Left forelimb (tissue), 1 donor: ENCODE results near the gene GREM1.

ENCODE experiments used
- DNase-seq: peaks from one replicate; pipeline ENCODE4 v3.0.0-alpha.2; 2018; ENCODE audit warnings: low spot score

GREM1 gene

DNA sequence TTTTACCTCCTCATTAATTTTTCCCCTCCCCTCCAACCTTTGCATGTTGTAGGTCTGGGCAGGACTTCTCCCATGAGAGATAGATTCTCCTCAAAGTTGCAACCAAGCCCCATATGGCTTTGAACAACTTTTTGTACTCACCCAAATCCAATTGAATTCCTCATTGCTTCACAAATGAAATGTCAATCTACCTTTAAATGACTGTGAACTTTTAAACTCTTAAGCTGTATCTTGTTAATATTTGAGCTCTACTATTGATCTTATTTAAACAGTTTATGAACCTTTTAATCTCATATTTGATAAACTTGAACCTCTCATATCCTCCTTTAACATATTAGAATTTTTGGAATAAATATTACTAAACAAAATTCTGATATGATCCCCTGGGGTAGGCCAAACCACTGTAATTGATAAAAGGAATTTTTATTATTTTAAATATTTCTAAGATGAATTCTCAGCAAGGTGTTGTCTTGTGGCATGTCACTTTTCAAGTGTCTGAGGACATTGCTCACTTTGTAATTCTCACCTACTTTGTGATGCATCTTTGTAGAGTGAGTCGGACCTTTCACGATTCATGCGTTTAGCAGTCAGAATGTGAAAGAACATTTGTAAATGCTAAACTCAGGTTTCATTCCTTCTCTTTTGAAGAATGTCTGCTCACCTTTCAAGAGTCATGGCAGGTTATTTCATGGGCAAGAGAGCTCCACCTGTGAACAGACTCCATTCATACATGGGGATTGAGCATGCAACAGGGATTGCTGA, 23.4 kb upstream of the GREM1 start:
- no peak for DNase-seq

DNA sequence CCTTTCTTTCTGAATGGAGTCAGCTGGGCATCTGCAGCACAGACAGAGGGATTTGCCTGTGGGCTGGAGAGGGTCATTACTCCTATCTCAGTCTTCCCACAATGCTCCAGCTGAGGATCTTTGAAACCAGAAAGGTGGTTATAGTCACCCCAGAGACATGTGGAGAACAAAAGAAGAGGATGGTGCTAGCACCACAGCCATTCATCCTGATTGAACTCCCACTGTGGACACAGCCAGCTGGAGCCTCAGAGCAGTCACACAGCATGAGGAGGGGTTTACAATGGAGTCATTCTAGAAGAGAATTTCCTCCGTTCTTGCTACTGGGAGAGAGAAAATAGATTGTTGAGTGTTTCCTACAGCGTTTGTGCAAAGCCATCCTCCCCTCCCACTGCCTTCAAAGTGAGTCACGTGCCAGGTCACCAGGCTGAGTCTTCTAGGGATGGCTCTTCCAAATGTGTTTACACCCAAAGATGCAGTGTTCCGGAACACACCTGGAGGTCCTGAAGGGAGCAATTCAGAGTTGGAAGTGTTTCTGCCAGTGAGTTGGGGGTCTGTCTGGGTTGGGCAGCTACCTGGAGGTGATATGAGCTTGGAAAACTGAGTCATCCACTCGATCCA, 18.9 kb upstream of the GREM1 start:
- DNase-seq: no peak

DNA sequence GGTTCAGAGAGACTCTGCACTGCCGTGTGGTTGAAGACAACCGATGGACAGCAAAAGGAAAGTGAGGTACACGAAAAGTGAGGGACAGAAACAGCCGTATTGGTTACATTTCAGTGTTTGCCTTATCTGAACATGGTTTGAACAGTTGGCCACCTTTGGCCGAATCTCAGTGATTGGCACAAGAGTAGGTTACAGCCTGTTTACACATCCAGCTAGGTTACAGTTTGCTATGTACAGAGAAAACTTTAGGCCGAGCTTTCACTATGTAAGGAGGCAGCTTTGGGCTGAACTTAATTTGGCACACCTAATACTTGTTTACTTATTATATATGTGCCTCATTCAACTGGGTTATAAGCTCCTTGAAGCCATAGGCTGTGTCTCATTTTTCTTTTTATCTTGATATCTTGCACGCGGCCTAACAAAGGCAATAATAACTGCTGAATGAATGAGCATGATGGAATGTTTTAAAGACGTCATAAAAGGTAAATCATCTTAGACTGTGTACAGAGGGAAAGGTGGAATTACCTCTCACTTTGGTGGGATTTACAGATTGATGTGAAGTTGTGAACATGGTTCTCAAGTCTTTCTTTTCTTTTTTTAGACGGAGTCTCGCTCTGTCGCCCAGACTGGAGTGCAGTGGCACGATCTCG, 17.2 kb upstream of the GREM1 start:
- DNase-seq: no peak

DNA sequence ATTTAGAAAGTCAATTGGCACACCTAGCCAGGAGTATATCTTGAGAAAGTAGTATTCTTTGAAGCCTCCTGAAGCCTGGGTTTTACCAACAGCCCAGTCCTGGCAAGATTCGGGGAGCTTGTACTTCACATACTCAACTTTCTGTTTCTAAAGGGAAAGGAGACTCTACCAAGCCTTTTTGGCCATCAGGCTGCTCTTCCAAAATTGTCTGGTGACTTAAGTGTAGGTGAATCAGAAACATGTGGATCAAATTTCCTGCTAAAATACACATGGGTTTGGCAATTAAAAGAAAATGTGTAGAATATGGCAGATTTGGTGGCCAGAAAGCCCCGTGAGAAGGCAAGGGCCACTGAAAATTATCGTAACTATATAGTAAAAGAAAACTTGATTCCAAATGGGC, 15.9 kb upstream of the GREM1 start:
- DNase-seq: no peak

DNA sequence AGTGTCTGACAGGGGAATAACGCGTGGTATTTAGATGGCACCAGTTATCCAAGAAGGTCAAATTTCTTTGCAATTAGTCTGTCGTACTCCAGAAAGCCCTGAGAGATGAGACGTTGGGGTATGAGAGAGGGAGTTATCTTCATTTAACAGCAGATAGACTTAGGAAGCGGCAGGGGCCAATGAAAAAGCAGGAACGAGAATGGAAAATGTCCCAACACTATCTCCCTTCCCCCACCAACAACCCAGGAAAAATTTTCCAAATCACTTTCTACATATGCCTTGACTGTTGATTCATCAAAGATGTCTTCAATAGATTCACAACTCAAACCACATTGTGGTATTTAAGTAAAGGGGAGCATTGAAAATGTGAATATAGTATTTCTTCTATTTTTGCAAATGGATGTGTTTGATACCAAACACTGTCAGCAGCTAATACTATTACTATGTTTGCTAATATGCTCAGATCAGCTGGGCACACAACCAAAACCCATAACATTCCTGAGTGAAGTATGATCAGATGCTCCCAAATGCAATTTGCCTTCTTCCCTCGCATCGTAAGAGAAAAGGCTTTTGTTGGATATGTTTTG, 13.3 kb upstream of the GREM1 start:
- DNase-seq: no peak

DNA sequence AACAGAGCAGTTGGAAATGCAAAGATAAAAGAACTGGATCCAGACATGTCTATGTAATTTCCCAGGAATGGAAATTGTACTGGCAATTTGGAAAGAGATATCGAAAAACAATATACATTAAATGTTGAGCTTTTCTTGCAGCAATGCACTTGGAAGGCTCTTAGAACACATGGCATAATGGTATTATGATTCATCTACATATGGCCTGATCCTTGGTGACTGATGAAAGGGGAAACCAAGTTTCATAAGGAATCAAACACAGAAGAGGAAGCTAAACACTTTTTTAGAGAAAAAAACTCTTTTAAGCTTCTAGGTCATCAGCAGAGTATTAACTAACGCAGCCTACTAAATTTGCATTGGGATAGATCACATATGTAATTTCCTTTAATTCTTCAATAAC, 12.4 kb upstream of the GREM1 start:
- DNase-seq: no peak

DNA sequence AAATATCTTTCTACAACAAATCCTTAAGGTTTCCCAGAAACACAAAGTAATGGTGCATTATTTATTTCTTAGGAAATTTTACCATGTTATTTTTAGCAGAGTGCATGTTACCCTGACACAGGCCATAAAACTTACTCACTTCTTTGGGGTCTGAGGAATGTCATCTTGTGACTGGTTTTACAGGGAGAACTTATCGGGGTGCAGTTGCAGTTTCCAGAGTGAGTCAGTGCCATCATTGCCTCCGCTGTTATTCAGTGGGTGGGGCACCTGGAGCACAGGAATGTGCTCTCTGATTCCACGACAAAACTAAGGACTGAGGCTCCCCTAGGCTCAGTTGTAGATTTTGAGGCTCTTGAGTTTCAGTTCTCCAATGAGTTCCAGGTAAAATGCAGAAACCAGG, 11.1 kb upstream of the GREM1 start:
- no peak for DNase-seq

DNA sequence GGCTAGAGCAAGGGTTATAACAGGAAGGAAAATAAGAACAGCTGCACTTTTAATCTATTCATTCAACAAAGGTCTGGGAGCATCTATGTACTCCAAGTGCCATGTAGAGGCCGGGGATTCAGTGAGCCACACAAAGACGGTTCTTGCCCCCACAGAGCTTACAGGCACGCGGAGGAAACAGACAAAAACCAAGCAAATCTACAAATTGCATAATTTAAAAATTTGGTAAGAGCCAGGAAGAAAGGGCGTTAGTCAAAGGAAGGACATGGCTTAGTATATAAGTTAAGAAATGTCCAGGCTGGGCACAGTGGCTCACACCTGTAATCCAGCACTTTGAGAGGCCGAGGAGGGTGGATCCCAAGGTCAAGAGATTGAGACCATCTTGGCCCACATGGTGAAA, 10.4 kb upstream of the GREM1 start:
- no peak for DNase-seq

DNA sequence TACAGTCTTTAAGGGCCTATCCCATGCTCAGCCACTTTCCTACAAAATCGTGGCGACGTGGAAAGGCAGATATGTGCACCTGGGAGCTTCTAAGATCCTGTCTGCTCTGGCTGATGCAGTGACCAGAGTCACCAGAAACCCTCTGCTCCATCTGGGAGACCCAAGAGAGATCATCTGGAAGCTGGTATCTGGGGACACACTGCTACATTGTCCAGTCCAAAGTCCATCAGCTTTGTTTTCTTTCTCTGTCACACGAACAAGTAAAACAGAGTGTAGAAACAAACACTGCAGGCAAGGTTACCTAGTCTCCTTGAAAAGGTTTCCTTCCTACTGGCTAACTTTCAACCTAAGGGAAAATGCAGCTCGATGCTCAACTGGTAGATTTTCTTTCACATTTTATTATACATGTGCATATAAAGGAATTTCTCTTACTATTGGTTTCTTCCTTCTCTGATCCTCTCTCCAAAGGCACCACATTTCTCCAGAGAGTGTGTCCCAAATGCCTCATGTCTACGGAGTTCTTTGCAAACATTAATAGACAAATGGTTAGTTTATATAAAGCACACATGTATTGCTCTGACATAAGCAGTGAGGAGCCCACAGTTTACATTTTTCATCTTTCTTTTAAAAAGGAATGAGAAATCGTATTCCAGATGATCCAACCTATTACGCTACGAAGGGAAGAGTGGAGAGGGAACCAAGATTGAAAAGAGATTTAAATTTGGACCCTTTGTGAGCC, 8.3 kb upstream of the GREM1 start:
- no peak for DNase-seq

DNA sequence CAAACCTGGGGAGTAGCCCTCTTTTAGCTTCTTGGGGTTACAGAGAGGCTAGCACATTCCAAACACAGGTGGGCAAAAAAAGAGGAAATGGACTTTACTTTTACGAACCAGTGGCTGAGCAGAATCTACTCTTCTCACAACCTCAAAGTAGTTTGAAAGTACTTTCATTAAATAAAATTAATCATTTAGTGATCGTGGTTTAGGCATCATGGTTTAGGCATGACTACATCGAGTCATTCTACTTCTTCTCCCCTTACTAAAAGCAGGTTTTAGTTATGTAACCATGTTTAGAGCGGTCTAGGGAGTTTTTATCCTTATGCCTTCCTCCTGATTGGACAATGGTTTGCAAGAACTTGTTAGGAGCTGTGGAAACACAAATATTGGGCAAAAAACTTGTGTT, 2.5 kb upstream of the GREM1 start:
- no peak for DNase-seq

DNA sequence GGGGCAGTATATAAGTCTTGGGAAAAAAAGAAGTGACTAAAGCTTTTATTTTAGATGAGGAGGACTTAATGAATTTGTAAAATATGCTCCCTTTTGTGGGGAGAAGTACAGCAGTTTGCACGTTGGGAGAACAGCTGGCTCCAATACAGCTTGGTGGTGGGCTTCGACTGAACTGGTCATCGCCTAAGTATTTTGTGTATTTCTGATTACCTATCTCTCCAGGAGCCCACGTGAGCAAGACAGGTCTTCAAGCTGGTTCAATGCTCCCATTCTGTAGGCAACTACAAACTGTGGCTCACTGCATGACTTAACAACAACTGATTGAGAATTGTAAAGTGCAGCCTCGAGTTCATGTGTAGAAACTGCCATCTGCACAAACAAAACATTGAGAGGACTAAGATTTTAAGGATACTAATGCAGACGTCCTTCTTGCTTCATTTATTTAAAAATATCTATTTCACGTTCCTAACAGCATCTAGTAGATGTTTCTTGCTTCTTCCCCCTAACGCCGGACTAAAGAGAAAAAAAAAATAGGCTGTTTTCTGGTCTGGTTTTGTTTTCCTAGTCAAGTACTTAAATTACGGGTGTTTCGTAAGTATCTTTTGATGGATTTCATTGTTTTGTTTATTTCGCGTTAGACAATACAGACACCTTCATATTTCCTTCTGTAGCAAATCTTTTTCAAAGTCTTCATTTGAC, 1.4 kb upstream of the GREM1 start:
- no peak for DNase-seq

DNA sequence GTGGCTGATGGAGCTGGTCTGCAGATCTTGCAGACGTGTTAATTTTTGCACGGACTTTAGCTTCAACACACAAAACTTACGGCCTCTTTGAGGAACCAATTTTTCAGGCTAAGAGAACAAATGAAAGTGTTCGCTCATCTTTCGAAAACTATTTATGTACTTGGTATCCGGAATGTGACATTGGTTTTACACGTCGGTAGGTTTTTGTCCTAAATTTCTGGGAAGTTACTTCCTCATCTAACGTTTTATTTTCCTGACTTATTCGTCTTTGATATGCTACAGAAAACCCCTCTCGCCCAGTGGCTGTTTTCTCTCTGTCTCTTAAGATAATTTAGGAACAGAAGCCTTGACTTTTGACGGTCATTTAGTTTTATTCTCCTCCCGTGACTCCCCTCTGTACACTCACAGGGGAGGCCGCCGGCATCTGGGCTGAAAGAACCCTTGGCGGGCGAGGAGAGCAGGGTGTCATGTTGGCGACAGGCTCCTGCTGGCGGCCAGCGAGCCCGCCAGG, 834 bp upstream of the GREM1 start:
- no peak for DNase-seq

DNA sequence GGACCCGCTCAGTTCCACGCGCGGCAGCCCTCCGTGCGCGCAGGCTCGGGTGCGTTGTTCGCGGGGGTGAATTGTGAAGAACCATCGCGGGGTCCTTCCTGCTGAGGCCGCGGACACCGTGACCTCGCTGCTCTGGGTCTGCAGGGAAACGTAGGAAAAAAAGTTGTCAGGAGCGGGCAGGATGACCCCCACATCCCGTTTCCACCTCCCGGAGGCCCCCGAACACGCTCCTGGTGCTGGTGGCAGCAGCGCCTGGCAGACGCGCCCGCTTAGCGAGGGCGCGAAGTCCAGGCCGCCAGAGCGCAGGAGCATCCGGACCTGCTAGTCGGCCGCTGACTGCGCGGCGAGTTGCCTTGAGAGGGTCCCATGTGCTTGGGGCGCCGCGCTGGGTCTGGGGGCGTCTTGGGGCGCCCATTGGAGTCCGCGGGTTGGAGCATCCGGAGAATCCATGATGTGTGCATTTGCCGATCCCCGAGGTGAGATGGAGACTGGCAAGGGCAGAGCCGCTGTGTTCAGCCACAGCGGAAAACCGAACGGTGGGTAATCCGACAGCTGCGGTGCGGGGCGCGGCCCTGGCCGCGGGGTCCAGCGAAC, 520 bp downstream of the GREM1 start:
- DNase-seq: peak; percentile 65

DNA sequence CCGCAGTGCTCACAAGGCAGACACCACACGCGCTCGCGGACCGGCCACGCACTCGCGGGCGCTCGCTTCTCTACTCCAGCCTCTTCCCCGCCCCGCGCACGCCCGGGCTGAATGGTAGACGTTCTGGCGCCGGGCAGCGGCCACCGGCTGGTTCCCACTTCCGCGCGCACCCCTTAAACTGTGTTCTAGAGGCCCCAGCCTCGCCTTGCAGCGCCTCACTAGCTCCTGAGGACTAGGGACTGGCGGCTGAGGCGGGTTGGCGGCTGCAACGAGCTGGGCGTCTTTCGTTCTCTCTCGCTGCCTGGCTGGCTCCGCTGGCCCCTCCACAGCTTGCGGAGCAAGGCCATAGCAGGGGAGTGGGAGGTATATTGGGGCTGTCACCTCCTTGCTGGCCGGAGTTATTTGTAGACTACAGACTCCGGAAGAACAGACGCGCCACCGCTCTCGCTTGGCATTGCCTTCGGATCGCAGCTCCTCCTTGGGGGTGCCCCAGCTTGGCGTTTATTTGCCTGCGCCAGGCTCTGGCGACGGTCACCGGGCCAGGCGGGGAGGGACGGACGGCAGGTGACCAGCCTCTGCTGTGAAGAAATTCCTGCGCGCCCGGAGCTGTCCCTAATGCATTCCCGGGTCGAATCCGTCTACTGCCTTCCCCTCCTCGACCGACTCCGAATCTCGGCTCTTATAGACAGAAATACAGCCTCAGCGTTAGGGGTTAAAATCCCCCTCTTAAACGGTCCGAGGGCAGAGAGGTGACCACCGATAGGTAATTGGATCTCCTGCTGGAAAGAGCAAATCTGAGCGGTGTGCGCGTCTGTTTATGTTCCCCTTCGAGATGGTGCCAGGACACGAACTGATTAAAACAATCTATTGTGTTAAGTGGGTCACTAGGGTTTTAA, 1.3 kb downstream of the GREM1 start:
- no peak for DNase-seq

DNA sequence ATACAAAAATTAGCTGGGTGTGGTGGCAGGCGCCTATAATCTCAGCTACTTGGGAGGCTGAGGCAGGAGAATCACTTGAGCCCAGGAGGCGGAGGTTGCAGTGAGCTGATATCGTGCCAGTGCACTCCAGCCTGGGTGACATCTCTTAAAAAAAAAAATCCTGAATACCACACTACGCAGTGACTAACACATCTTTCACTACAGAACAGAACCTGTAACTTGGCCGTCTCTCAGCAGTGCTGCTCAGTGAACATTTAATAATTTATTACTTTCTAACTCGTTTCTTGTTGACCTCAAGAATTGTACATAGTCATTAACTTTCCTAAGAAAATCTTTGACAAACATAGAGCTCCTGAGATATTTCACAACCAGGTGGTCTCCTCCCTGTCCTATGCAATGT, 3.8 kb downstream of the GREM1 start:
- no peak for DNase-seq

DNA sequence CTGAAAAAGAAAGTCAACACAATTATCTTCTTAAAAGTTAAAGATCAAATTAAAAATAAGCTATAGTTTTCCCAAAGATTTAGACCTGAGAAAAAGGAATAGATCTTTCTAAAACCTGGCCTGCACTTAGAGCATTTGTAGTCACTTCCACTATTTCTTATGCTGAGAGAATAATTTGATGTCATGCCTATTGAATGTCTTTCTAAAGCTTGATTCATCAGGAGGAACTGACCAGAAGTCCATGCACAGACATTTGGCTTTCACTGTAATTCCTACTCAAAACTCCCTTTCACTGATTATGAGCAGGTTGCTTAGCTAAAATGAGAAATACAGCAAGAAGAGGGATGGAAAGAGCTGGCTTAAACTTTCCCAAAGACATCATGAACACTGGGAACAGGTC, 4.3 kb downstream of the GREM1 start:
- DNase-seq: no peak

DNA sequence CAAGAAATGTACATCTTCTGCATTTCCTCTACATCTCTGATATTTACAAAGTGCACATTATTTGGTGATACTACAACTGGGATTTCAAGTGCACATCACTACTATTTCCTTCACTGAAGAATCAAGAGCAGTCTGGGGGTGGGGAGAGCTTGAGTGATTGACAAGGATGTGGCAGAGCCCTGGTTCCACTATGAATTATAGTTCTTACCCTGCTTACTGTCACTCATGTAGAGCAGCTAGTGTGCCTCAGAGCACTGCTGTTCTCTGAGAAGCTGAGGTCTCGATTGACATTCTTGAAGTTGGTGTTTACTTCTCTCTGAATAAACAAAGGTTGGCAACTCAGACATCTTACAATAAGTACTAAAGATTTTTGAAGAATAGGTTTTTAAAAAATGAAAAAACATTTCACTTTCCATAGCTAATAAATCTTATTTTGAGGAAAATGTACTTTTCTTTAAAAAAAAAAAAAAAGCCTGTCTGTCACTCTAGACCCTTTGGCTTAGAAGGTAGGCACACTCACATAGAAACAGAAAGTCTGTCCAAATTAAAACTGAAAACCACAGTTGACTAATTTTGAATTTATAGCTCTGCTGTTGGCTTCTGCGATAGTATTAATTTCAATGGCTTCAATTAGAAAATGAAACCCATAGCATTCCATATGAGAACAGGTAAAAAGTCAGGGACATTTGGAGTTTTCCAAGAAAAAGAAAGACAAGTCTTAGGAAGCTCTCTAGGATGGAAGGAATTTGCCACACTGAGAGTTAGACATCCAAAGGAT, 5.6 kb downstream of the GREM1 start:
- DNase-seq: no peak

DNA sequence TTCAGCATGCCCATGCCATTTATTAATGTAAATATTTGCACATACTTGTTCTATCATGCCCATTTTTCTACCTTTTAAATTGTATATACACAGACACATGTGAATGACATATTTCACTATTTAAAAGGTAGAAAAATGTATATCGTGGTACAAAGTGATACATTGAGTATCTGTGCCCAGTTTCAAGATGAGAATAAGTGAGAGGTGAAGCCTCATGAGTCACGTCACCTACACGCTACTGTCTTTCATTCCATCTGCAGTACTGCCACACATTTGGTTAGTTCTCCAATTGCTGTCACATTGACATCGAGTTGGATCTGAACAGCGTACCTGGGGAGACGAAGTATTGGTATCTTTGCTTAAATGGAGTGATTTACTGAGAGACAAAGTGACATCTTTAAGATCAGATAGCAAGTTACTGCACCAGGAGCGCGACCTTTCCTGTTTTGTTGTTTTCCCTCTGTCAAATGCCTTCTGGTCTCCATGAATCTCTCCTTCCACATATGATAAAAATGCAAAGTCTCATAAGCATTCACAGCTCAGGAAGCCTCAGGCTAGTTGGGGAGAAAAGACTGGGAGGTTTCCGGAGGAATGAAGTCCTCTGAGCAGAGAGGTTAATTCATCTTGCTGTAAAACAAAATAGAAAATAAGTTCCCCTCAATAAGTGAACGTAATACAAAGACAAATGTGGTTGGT, 12.0 kb downstream of the GREM1 start:
- DNase-seq: no peak
